HG03520 (cell line): ENCODE results near the gene PAK4.

Experiments
- ATAC-seq: cut with Tn5 transposase; IDR thresholded peaks from one replicate; pipeline ENCODE4 v1.9.1; 2021; ENCODE audit warnings: mild to moderate bottlenecking, moderate library complexity; ENCODE audit not compliant: unreplicated experiment

PAK4 gene

DNA sequence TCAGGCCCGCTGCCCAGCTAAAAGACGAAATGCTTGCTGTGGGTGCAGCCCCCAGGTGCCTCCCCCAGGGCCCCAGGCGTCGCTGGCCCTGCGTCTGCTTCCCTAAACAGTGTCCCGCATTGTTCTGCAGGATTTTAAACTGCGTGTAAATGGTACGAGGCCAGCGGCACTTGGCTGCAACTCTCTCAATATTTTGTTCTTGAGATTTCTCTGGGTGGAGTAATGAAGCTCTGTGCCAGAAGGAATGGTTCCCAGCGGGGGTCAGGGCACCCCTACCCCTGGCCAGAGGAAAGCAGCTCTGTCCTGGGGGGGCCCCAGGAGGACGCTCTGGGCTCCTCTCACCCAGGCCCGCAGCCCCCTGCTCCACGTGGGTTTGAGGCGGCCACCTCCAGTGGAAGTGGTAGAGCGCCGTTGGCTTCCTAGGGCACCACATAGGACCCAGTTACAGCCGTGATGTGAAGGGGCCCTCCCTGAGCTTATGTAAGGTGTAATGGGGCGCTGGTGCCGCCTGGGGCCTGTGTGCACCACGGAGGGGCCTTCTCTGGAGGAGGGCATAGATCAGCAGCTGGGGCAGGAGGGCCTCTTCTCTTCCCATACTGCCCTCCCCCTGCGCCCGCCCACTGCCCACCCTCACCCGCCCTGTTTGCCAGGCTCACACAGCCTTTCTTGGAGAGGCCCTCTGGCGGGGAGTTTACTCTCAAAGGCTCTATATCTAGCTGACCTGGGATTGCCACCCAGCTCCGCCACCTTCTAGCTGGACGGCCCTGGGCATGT lies 19.8 kb downstream of the PAK4 start:
- no peak for ATAC-seq

GRCh38 chr19:39146091-39146490 lies 20.5 kb downstream of the PAK4 start:
- ATAC-seq: no peak

- no peak for ATAC-seq
Observed at GRCh38 chr19:39146686-39147450, 21.3 kb downstream of the PAK4 start.

GRCh38 chr19:39147480-39147879 lies 21.9 kb downstream of the PAK4 start:
- ATAC-seq: no peak

DNA sequence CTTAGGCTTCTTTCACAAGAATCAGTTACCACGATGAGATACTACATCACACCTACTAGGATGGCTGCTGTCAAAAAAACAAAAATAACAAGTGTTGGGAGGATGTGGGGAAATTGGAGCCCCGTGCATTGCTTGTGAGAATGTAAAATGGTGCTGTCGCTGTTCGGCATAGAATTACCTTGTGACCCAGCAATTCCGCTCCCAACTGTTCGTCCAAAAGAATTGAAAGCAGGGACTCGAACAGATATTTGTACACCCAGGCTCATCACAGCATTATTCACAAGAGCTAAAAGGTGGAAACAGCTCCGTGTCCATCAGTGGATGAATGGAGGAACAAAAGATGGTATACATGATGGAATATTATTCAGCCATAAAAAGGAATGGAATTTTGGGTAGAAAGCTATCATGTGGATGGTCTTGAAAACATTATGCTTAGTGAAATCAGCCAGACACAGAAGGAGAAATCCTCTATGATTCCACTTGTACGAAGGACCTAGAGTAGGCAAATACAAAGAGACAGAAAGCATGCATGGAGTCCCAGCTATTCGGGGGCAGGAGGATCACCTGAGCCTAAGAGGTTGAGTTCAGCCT lies 23.4 kb downstream of the PAK4 start:
- ATAC-seq: no peak

GRCh38 chr19:39150235-39150634 lies 24.6 kb downstream of the PAK4 start:
- ATAC-seq: no peak

DNA sequence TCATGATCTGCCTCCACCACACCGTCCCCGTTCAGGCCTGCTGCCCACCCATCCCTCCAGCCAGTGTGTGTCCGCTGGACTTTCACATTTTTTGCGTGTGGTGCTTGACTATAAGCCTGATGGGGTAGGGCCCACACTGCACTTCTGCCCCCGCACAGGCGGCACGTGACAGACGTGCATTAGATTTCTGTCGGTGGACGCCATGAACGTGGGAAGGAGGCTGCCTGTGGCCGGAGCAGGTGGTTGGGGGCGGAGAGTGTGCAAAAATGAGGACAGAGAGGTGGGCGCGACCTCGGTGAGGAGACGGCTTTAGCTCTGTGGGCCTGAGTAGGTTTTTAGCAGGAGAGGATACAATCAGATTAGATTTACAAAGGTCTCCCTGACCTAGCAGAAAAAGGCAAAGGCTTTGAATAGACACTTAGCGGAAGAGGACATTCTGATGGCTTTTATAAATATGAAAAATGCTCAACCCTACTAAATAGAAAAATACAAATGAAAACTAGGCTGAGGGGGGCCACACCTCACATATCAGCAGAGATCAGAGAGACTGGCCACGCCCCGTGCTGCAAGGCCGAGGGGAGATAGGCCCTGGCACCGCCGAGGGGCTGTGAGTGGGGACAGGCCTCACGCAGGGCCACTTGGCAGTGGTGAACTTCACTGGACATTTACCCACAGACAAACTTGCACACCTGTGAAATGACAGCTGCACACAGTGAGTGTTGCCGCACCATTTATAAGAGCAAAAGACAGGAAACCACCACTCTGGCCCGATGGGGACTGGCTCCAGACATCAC lies 25.4 kb downstream of the PAK4 start:
- no peak for ATAC-seq

GRCh38 chr19:39152066-39152465 lies 26.5 kb downstream of the PAK4 start:
- no peak for ATAC-seq

GRCh38 chr19:39154100-39154628 lies 28.6 kb downstream of the PAK4 start:
- ATAC-seq: no peak

GRCh38 chr19:39154629-39155100 lies 29.1 kb downstream of the PAK4 start:
- ATAC-seq: no peak

DNA sequence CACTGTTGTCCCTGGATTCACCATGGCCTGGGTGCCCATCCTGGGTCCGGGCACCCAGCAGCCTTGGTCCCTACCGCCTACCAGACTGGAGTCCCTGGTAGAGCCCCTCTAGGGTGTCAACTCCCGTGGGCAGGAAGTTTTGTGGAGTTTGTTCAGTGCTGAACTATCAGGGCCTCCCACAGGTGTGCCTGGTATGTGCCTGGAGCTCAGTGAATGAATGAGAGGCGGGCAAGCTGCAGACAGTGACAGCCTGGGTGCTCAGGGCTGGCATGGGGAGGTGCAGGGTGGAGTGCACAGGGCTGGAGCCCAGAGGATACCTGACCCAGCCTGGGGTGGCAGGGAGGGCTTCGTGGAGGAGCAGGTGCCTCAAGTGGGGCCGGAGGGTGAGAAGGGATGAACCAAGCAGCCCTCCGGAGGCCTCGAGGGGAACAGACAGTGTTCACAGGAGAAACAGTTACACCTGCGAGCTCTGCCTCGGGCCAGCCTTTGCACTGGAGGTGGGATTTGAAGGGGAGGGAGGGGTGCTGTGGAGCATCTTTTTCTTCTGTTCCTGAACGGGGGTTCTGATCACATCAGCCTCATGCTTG lies 29.6 kb downstream of the PAK4 start:
- ATAC-seq: no peak

- no peak for ATAC-seq
Observed at GRCh38 chr19:39155741-39156140, 30.2 kb downstream of the PAK4 start.

GRCh38 chr19:39156326-39157230 lies 31.0 kb downstream of the PAK4 start:
- no peak for ATAC-seq

DNA sequence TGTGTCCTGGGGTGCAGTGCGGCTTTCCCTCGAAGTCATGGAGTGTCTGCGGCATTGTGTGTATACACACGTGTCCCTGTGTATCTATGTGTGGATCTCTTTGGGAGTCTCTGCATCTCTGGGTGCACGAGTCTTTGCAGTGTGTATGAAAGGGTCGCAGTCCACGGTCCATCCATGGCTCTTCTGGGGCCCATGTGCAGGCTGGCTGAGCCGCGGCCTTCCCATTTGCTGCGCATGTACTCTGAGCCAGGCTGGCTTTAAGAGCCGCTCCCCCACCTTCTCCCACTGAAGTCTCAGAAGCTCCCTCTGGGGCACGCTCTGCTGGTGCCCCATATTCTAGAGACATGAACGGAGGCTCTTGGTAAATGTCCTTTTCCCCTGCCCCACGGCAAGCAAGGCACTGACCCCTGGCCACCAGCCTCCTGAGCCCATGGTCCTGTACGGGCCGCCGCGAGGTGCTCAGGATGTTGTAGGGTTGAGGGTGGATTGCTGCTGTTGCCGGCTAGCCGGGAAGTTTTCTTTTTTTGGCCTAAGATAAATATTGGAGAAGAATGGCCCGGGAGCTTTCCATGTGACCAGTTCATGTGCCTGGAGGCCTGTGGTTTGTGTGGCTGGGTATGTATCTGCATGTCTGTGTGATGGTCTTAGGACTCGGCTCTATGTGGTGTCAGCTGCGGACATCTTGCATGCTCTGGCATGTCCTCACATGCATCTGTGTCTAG lies 31.9 kb downstream of the PAK4 start:
- no peak for ATAC-seq

- no peak for ATAC-seq
Observed at GRCh38 chr19:39157997-39158389, 32.4 kb downstream of the PAK4 start.

GRCh38 chr19:39158646-39159260 lies 33.2 kb downstream of the PAK4 start:
- ATAC-seq: no peak

- no peak for ATAC-seq
Observed at GRCh38 chr19:39160523-39160861, 34.9 kb downstream of the PAK4 start.

GRCh38 chr19:39160889-39161672 lies 35.5 kb downstream of the PAK4 start:
- ATAC-seq: no peak
